ENCODE measurements around the gene PLA2G3. TPM values are rescaled to one million over a fixed set of nuclear protein-coding genes. Genes with fewer than 3 reads are reported as not detected.

PLA2G3 gene
- total RNA-seq, 1 experiment from 2014 or later = not detected

DNA sequence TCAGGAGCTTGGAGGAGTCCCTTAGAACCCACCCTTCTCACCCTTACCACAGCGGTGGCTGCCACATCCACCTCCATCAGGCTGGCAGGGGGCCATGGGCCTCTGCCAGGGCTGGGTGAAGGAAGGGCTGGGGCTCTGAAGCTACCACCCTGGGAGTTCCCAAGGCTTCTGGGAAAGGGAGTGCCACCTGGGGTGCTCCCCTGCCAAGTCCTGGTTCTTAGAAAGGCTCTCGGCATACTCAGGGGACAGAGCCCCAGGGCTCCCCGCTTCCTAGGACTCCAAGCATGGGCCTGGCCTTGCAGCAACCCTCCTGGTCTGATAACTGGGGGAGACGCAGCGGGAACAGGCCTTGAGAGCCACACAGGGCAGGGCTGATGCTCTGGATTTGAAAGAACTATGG lies 438 bp upstream of the PLA2G3 start:
- ATAC-seq = no peak; the same call in 1 of the 2 replicates
- Histone ChIP-seq H3K4me2 (ENCODE audit: low read length) (no peak overlapping the region), H3K79me2 (ENCODE audit: insufficient read depth, low read length) (no peaks in the 10 kb centered on the region), H3K9me2 (ENCODE audit: insufficient read depth) (no peaks in the 10 kb centered on the region), H3K9ac (ENCODE audit: low read length) (no peak overlapping the region), H4K20me1 (ENCODE audit: insufficient read depth) (no peaks in the 10 kb centered on the region), H2AFZ (ENCODE audit: low read depth, low read length, poor library complexity, severe bottlenecking) (no peak overlapping the region), H3K27me3 (ENCODE audit: insufficient read depth, low read length) (no peaks in the 10 kb centered on the region), H3K27ac (ENCODE audit: low read depth, low read length) (no peak overlapping the region), H3K36me3 (ENCODE audit: control insufficient read depth in 1 of 2, insufficient read depth in 2 of 2, low read length in 2 of 2) (no peaks in the 10 kb centered on the region), H3K4me3 (replicated peaks in 1 of 2; ENCODE audit: low read depth in 1 of 2, low read length in 2 of 2) (no peak overlapping the region), H3K9me3 (ENCODE audit: control insufficient read depth in 1 of 2, insufficient read depth in 1 of 2, low read depth in 1 of 2, low read length in 2 of 2) (no peaks in the 10 kb centered on the region), H3K4me1 (ENCODE audit: control insufficient read depth in 1 of 2, insufficient read depth in 2 of 2, low read length in 2 of 2) (peaks cover 0 to 10% of the 10 kb centered on the region in 2 experiments; a peak in 2 of 4 replicates)
- ChIA-PET POLR2A (no interaction called here), CTCF (no interaction called here), RAD21 (ENCODE audit: low non-redundant PET in 1 of 2, low total read pairs in 2 of 2, uncharacterized antibody in 2 of 2, unreplicated experiment in 2 of 2) (no interaction called here)
- no peak for TF ChIP-seq JUND (IDR thresholded peaks at IDR 0.05)
- TF ChIP-seq POLR2A (IDR thresholded peaks at IDR 0.05; ENCODE audit: borderline replicate concordance, extremely low read depth, insufficient read depth, insufficient read length) = no peak
- no peak for TF ChIP-seq ZNF274 (IDR thresholded peaks at IDR 0.05; ENCODE audit: low read depth, low read length)
- no peak for TF ChIP-seq FOSL1 (IDR thresholded peaks at IDR 0.05; ENCODE audit: low read depth)
- TF ChIP-seq CEBPB (IDR thresholded peaks at IDR 0.05; ENCODE audit: low read depth) = no peak
- no peak for TF ChIP-seq ELF1 (IDR thresholded peaks at IDR 0.05; ENCODE audit: borderline replicate concordance, low read depth)
- TF ChIP-seq TCF7L2 (IDR thresholded peaks at IDR 0.05; ENCODE audit: borderline replicate concordance, extremely low read depth, insufficient read depth, insufficient read length) = no peak
- no peak for TF ChIP-seq EZH2phosphoT487 (IDR thresholded peaks at IDR 0.05; ENCODE audit: borderline replicate concordance)
- TF ChIP-seq POLR2AphosphoS5 (IDR thresholded peaks at IDR 0.05; ENCODE audit: low read depth, low read length) = no peak
- no peak for TF ChIP-seq ZFX (IDR thresholded peaks at IDR 0.05)
- TF ChIP-seq, protein P1, sequence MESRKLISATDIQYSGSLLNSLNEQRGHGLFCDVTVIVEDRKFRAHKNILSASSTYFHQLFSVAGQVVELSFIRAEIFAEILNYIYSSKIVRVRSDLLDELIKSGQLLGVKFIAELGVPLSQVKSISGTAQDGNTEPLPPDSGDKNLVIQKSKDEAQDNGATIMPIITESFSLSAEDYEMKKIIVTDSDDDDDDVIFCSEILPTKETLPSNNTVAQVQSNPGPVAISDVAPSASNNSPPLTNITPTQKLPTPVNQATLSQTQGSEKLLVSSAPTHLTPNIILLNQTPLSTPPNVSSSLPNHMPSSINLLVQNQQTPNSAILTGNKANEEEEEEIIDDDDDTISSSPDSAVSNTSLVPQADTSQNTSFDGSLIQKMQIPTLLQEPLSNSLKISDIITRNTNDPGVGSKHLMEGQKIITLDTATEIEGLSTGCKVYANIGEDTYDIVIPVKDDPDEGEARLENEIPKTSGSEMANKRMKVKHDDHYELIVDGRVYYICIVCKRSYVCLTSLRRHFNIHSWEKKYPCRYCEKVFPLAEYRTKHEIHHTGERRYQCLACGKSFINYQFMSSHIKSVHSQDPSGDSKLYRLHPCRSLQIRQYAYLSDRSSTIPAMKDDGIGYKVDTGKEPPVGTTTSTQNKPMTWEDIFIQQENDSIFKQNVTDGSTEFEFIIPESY (IDR thresholded peaks at IDR 0.05; ENCODE audit: extremely low read depth, insufficient replicate concordance, low read length) = no peak
- TF ChIP-seq EGR1 (IDR thresholded peaks at IDR 0.05; ENCODE audit: low read depth) = no peak
- no peak for TF ChIP-seq EZH2 (IDR thresholded peaks at IDR 0.05)
- no peak for TF ChIP-seq CBX3 (IDR thresholded peaks at IDR 0.05; ENCODE audit: low read depth)
- no peak for TF ChIP-seq SIN3A (IDR thresholded peaks at IDR 0.05; ENCODE audit: low read depth)
- TF ChIP-seq, protein P2, sequence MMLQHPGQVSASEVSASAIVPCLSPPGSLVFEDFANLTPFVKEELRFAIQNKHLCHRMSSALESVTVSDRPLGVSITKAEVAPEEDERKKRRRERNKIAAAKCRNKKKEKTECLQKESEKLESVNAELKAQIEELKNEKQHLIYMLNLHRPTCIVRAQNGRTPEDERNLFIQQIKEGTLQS (IDR thresholded peaks at IDR 0.05) = no peak
- TF ChIP-seq, protein P3, sequence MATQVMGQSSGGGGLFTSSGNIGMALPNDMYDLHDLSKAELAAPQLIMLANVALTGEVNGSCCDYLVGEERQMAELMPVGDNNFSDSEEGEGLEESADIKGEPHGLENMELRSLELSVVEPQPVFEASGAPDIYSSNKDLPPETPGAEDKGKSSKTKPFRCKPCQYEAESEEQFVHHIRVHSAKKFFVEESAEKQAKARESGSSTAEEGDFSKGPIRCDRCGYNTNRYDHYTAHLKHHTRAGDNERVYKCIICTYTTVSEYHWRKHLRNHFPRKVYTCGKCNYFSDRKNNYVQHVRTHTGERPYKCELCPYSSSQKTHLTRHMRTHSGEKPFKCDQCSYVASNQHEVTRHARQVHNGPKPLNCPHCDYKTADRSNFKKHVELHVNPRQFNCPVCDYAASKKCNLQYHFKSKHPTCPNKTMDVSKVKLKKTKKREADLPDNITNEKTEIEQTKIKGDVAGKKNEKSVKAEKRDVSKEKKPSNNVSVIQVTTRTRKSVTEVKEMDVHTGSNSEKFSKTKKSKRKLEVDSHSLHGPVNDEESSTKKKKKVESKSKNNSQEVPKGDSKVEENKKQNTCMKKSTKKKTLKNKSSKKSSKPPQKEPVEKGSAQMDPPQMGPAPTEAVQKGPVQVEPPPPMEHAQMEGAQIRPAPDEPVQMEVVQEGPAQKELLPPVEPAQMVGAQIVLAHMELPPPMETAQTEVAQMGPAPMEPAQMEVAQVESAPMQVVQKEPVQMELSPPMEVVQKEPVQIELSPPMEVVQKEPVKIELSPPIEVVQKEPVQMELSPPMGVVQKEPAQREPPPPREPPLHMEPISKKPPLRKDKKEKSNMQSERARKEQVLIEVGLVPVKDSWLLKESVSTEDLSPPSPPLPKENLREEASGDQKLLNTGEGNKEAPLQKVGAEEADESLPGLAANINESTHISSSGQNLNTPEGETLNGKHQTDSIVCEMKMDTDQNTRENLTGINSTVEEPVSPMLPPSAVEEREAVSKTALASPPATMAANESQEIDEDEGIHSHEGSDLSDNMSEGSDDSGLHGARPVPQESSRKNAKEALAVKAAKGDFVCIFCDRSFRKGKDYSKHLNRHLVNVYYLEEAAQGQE (IDR thresholded peaks at IDR 0.05; ENCODE audit: low read depth) = no peak
- TF ChIP-seq, protein P4, sequence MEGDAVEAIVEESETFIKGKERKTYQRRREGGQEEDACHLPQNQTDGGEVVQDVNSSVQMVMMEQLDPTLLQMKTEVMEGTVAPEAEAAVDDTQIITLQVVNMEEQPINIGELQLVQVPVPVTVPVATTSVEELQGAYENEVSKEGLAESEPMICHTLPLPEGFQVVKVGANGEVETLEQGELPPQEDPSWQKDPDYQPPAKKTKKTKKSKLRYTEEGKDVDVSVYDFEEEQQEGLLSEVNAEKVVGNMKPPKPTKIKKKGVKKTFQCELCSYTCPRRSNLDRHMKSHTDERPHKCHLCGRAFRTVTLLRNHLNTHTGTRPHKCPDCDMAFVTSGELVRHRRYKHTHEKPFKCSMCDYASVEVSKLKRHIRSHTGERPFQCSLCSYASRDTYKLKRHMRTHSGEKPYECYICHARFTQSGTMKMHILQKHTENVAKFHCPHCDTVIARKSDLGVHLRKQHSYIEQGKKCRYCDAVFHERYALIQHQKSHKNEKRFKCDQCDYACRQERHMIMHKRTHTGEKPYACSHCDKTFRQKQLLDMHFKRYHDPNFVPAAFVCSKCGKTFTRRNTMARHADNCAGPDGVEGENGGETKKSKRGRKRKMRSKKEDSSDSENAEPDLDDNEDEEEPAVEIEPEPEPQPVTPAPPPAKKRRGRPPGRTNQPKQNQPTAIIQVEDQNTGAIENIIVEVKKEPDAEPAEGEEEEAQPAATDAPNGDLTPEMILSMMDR (IDR thresholded peaks at IDR 0.05 in 2 of 3, conservative IDR thresholded peaks at IDR 0.05 in 1 of 3; ENCODE audit: borderline replicate concordance in 1 of 3, insufficient read depth in 1 of 3, low read depth in 2 of 3, low read length in 2 of 3) = no peak
- no peak for TF ChIP-seq SRF (IDR thresholded peaks at IDR 0.05; ENCODE audit: low read depth)
- no peak for TF ChIP-seq YY1 (IDR thresholded peaks at IDR 0.05; ENCODE audit: extremely low read depth, insufficient replicate concordance, low read depth, low read length)
- no peak for DNase-seq (ENCODE audit: low read depth, low spot score)
- intact Hi-C loops (cut with micrococcal nuclease) = no loop called here
- BruUV-seq (replicated peaks) = no TSS peak

Data from HCT116 (cell line).